GM12878 (cell line): ENCODE results near the gene C6orf89.

Experiments
- EP300 ChIP-seq, 2 experiments: fragments of 150-350 bp in 1 of 2; IDR thresholded peaks; 2 replicates each; pipeline ENCODE4 v1.6.1; 2011 to 2012; ENCODE audit warnings: low read depth in 2 of 2, low read length in 2 of 2, borderline replicate concordance in 1 of 2, improper control_type of control experiment in 1 of 2, inconsistent platforms in 1 of 2; ENCODE audit not compliant: control insufficient read depth in 1 of 2
- EZH2 ChIP-seq: IDR thresholded peaks from 2 replicates; pipeline ENCODE4 v1.6.1; 2012; ENCODE audit warnings: low read depth, mild to moderate bottlenecking, control low read depth, inconsistent platforms, low read length, borderline replicate concordance; ENCODE audit not compliant: control insufficient read depth
- JUNB ChIP-seq: IDR thresholded peaks from 2 replicates; pipeline ENCODE4 v1.6.1; 2016; ENCODE audit warnings: antibody characterized with exemption, mild to moderate bottlenecking
- POLR2A ChIP-seq: IDR thresholded peaks from 2 replicates; pipeline ENCODE4 v1.6.1; 2011; ENCODE audit warnings: low read depth, mild to moderate bottlenecking, low read length
- POLR2AphosphoS5 ChIP-seq: IDR thresholded peaks from 2 replicates; pipeline ENCODE4 v1.6.1; 2011; ENCODE audit warnings: mild to moderate bottlenecking, low read length, inconsistent platforms
- RAD51 ChIP-seq: fragments of 450-650 bp; IDR thresholded peaks from 2 replicates; pipeline ENCODE4 v1.6.1; 2016; ENCODE audit warnings: moderate library complexity, mild to moderate bottlenecking, inconsistent platforms
- RCOR1 ChIP-seq: conservative IDR thresholded peaks from 2 replicates; pipeline ENCODE4 v1.6.1; 2012; ENCODE audit warnings: low read depth, low read length, improper control_type of control experiment
- SMC3 ChIP-seq: IDR thresholded peaks from 2 replicates; pipeline ENCODE4 v1.6.1; 2011; ENCODE audit warnings: low read length, improper control_type of control experiment, borderline replicate concordance
- ZZZ3 ChIP-seq: IDR thresholded peaks from 2 replicates; pipeline ENCODE4 v1.6.1; 2011; ENCODE audit warnings: low read depth; ENCODE audit not compliant: control insufficient read depth, insufficient read length
- TF ChIP-seq, protein P1 (sequence below), 3 experiments: IDR thresholded peaks in 2 of 3; conservative IDR thresholded peaks in 1 of 3; 2 replicates each; pipeline ENCODE4 v1.5.1; 2011; ENCODE audit warnings: low read depth in 3 of 3, low read length in 3 of 3, mild to moderate bottlenecking in 3 of 3, control low read depth in 2 of 3, moderate library complexity in 2 of 3, inconsistent platforms in 1 of 3, mixed read lengths in 1 of 3; ENCODE audit not compliant: control insufficient read depth in 2 of 3, insufficient read depth in 1 of 3; ENCODE audit errors: extremely low read depth in 1 of 3
- TF ChIP-seq, protein P2 (sequence below): IDR thresholded peaks from 2 replicates; pipeline ENCODE4 v1.6.1; 2011; ENCODE audit warnings: low read depth, mild to moderate bottlenecking, low read length, moderate library complexity, borderline replicate concordance; ENCODE audit errors: extremely low read depth

GRCh38 chr6:36847991-36848390 is 37.8 kb upstream of the C6orf89 start:
- no peak for TF ChIP-seq RAD51
- TF ChIP-seq EP300 (IDR thresholded peaks at IDR 0.05; ENCODE audit: borderline replicate concordance in 1 of 2, control insufficient read depth in 1 of 2, low read depth in 2 of 2, low read length in 2 of 2), result no peak
- no peak for TF ChIP-seq EZH2
- no peak for TF ChIP-seq RCOR1
- TF ChIP-seq POLR2AphosphoS5, result no peak
- TF ChIP-seq, protein P1, sequence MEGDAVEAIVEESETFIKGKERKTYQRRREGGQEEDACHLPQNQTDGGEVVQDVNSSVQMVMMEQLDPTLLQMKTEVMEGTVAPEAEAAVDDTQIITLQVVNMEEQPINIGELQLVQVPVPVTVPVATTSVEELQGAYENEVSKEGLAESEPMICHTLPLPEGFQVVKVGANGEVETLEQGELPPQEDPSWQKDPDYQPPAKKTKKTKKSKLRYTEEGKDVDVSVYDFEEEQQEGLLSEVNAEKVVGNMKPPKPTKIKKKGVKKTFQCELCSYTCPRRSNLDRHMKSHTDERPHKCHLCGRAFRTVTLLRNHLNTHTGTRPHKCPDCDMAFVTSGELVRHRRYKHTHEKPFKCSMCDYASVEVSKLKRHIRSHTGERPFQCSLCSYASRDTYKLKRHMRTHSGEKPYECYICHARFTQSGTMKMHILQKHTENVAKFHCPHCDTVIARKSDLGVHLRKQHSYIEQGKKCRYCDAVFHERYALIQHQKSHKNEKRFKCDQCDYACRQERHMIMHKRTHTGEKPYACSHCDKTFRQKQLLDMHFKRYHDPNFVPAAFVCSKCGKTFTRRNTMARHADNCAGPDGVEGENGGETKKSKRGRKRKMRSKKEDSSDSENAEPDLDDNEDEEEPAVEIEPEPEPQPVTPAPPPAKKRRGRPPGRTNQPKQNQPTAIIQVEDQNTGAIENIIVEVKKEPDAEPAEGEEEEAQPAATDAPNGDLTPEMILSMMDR (IDR thresholded peaks at IDR 0.05 in 2 of 3, conservative IDR thresholded peaks at IDR 0.05 in 1 of 3; ENCODE audit: control insufficient read depth in 2 of 3, extremely low read depth in 1 of 3, insufficient read depth in 1 of 3, low read depth in 3 of 3, low read length in 3 of 3), result no peak
- no peak for TF ChIP-seq SMC3
- no peak for TF ChIP-seq JUNB
- no peak for TF ChIP-seq ZZZ3
- no peak for TF ChIP-seq POLR2A
- TF ChIP-seq, protein P2, sequence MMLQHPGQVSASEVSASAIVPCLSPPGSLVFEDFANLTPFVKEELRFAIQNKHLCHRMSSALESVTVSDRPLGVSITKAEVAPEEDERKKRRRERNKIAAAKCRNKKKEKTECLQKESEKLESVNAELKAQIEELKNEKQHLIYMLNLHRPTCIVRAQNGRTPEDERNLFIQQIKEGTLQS, result no peak
